Loucy (cell line): Measurements from ENCODE around the gene FAM9C.

Source experiments
- EZH2phosphoT487 ChIP-seq: fragments of 200-600 bp; IDR thresholded peaks from 2 replicates; pipeline ENCODE4 v1.6.1; 2018; ENCODE audit warnings: antibody characterized with exemption, mild to moderate bottlenecking, moderate library complexity, borderline replicate concordance
- TF ChIP-seq, protein P1 (sequence below): fragments of 200-600 bp; sonication (generic); conservative IDR thresholded peaks from 2 replicates; pipeline ENCODE4 v1.5.1; 2014; ENCODE audit warnings: mild to moderate bottlenecking, antibody characterized with exemption, low read length

- TF ChIP-seq, protein P1, sequence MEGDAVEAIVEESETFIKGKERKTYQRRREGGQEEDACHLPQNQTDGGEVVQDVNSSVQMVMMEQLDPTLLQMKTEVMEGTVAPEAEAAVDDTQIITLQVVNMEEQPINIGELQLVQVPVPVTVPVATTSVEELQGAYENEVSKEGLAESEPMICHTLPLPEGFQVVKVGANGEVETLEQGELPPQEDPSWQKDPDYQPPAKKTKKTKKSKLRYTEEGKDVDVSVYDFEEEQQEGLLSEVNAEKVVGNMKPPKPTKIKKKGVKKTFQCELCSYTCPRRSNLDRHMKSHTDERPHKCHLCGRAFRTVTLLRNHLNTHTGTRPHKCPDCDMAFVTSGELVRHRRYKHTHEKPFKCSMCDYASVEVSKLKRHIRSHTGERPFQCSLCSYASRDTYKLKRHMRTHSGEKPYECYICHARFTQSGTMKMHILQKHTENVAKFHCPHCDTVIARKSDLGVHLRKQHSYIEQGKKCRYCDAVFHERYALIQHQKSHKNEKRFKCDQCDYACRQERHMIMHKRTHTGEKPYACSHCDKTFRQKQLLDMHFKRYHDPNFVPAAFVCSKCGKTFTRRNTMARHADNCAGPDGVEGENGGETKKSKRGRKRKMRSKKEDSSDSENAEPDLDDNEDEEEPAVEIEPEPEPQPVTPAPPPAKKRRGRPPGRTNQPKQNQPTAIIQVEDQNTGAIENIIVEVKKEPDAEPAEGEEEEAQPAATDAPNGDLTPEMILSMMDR: no peak
- TF ChIP-seq EZH2phosphoT487: no peak
Measured at GRCh38 chrX:13076176-13076961, 31.9 kb upstream of the FAM9C start.
